H1 (cell line): ENCODE measurements around the gene DISP3. TPM values are rescaled to one million over a fixed set of nuclear protein-coding genes. Genes with fewer than 3 reads are reported as not detected.

ENCODE experiments used
- CTCF ChIA-PET: fragments of 300-600 bp; sonication (Branson Sonifier 250); formaldehyde crosslinking; loops from one replicate; lab custom pipeline; 2021; ENCODE audit not compliant: partially characterized antibody; lab: Charles Lee
- POLR2A ChIA-PET: fragments of 300-600 bp; sonication (Branson Sonifier 250); formaldehyde crosslinking; loops from one replicate; lab custom pipeline; 2021; ENCODE audit warnings: inconsistent platforms; ENCODE audit not compliant: partially characterized antibody; lab: Charles Lee
- DNase-seq, 2 experiments: peaks; one replicate each; pipeline versions ENCODE4 v3.0.0 to v3.0.0-alpha.2; 2010 to 2022; ENCODE audit warnings: low spot score in 2 of 2, low read depth in 1 of 2, mixed read lengths in 1 of 2
- FAIRE-seq: peaks from 2 replicates; lab custom pipeline; 2011; peaks lifted over from hg19 to GRCh38; lab: Jason Lieb, UNC
- H2AFZ ChIP-seq: 2 replicates; pipeline ENCODE4 v1.8.1; 2012; ENCODE audit warnings: low read length, inconsistent platforms
- H2AK5ac ChIP-seq: 2 replicates; pipeline ENCODE4 v1.6.1; 2013; ENCODE audit warnings: low read depth, low read length
- H2BK120ac ChIP-seq: replicated peaks from 2 replicates; pipeline ENCODE3; 2013; ENCODE audit warnings: low read depth, low read length, inconsistent platforms
- H2BK12ac ChIP-seq: 2 replicates; pipeline ENCODE4 v1.6.1; 2013; ENCODE audit warnings: low read depth, low read length
- H2BK15ac ChIP-seq: 2 replicates; pipeline ENCODE4 v1.6.1; 2013; ENCODE audit warnings: low read length
- H2BK20ac ChIP-seq: 2 replicates; pipeline ENCODE4 v1.6.1; 2013; ENCODE audit warnings: low read length
- H2BK5ac ChIP-seq: 2 replicates; pipeline ENCODE4 v1.6.1; 2013; ENCODE audit warnings: low read depth, low read length
- H3K14ac ChIP-seq: 2 replicates; pipeline ENCODE4 v1.6.1; 2013; ENCODE audit warnings: inconsistent platforms; ENCODE audit not compliant: insufficient read length
- H3K18ac ChIP-seq: 2 replicates; pipeline ENCODE4 v1.6.1; 2013; ENCODE audit warnings: low read length; ENCODE audit errors: extremely low read depth
- H3K23ac ChIP-seq: 2 replicates; pipeline ENCODE4 v1.6.1; 2013; ENCODE audit warnings: inconsistent platforms; ENCODE audit not compliant: insufficient read length
- H3K23me2 ChIP-seq: 2 replicates; pipeline ENCODE4 v1.6.1; 2013; ENCODE audit warnings: low read depth, low read length
- H3K27ac ChIP-seq: 2 replicates; pipeline ENCODE4 v1.6.1; 2011; ENCODE audit warnings: low read depth, low read length, inconsistent platforms
- H3K27me3 ChIP-seq, 4 experiments: replicated peaks in 1 of 4; 1 replicate in 1 of 4; 2 replicates in 3 of 4; pipeline versions ENCODE4 v1.6.1 to v1.8.1; 2011 to 2013; ENCODE audit warnings: low read length in 3 of 4, mild to moderate bottlenecking in 3 of 4, inconsistent platforms in 2 of 4, mixed read lengths in 2 of 4, moderate library complexity in 1 of 4; ENCODE audit not compliant: control insufficient read depth in 3 of 4, insufficient read depth in 3 of 4; ENCODE audit errors: extremely low read depth in 1 of 4
- H3K36me3 ChIP-seq, 4 experiments: 2 replicates each; pipeline versions ENCODE4 v1.6.1 to v1.8.1; 2011 to 2013; ENCODE audit warnings: mild to moderate bottlenecking in 4 of 4, low read length in 3 of 4, moderate library complexity in 2 of 4, control low read depth in 1 of 4, inconsistent platforms in 1 of 4; ENCODE audit not compliant: insufficient read depth in 4 of 4, control insufficient read depth in 2 of 4
- H3K4ac ChIP-seq: replicated peaks from 2 replicates; pipeline ENCODE3; 2013; ENCODE audit warnings: low read length, low read depth, mixed read lengths, inconsistent platforms; ENCODE audit not compliant: insufficient read length
- H3K4me1 ChIP-seq, 4 experiments: replicated peaks in 1 of 4; 1 replicate in 1 of 4; 2 replicates in 3 of 4; pipeline versions ENCODE4 v1.6.1 to v1.8.1; 2011 to 2013; ENCODE audit warnings: low read length in 3 of 4, inconsistent platforms in 2 of 4, mixed read lengths in 1 of 4; ENCODE audit not compliant: insufficient read depth in 4 of 4, control insufficient read depth in 3 of 4
- H3K4me2 ChIP-seq, 2 experiments: 2 replicates each; pipeline versions ENCODE4 v1.6.1 to v1.8.1; 2011 to 2013; ENCODE audit warnings: low read depth in 2 of 2, low read length in 2 of 2, control low read depth in 1 of 2, inconsistent platforms in 1 of 2, mild to moderate bottlenecking in 1 of 2; ENCODE audit not compliant: insufficient read depth in 1 of 2
- H3K4me3 ChIP-seq, 4 experiments: fragments of 200-600, 300-600 bp in 1 of 4; sonication (generic), shearing (Covaris generic), sonication (Bioruptor Twin) in 1 of 4; 2 replicates each; pipeline versions ENCODE4 v1.5.1 to v1.8.1; 2011 to 2016; ENCODE audit warnings: low read length in 4 of 4, low read depth in 3 of 4, control low read depth in 2 of 4, inconsistent platforms in 2 of 4, mild to moderate bottlenecking in 2 of 4, mixed read lengths in 1 of 4, moderate library complexity in 1 of 4; ENCODE audit not compliant: insufficient read depth in 2 of 4; ENCODE audit errors: extremely low read depth in 1 of 4
- H3K56ac ChIP-seq: replicated peaks from 2 replicates; pipeline ENCODE3; 2013; ENCODE audit warnings: low read depth, mild to moderate bottlenecking, mixed read lengths, low read length, inconsistent platforms; ENCODE audit not compliant: insufficient read length
- H3K79me1 ChIP-seq: 2 replicates; pipeline ENCODE4 v1.6.1; 2013; ENCODE audit warnings: low read depth, low read length, control low read depth
- H3K79me2 ChIP-seq, 2 experiments: 2 replicates each; pipeline versions ENCODE4 v1.6.1 to v1.8.1; 2012 to 2013; ENCODE audit warnings: low read length in 2 of 2, mild to moderate bottlenecking in 2 of 2, inconsistent platforms in 1 of 2; ENCODE audit not compliant: insufficient read depth in 2 of 2, control insufficient read depth in 1 of 2
- H3K9ac ChIP-seq, 4 experiments: replicated peaks in 1 of 4; 1 replicate in 1 of 4; 2 replicates in 3 of 4; pipeline versions ENCODE4 v1.6.1 to v1.8.1; 2011 to 2013; ENCODE audit warnings: low read depth in 3 of 4, low read length in 3 of 4, control low read depth in 2 of 4, mild to moderate bottlenecking in 2 of 4, moderate library complexity in 2 of 4, inconsistent platforms in 1 of 4; ENCODE audit errors: extremely low read depth in 1 of 4
- H3K9me3 ChIP-seq, 2 experiments: 2 replicates each; pipeline versions ENCODE4 v1.6.1 to v1.8.1; 2012 to 2013; ENCODE audit warnings: mild to moderate bottlenecking in 2 of 2, moderate library complexity in 2 of 2, control low read depth in 1 of 2, inconsistent platforms in 1 of 2, low read depth in 1 of 2, low read length in 1 of 2, mixed read lengths in 1 of 2; ENCODE audit not compliant: insufficient read depth in 2 of 2
- H4K20me1 ChIP-seq, 2 experiments: replicated peaks in 1 of 2; 2 replicates each; pipeline versions ENCODE3 to v1.8.1; 2011 to 2013; ENCODE audit warnings: inconsistent platforms in 2 of 2, low read length in 2 of 2, mild to moderate bottlenecking in 1 of 2; ENCODE audit not compliant: insufficient read depth in 2 of 2, control insufficient read depth in 1 of 2
- H4K5ac ChIP-seq: 2 replicates; pipeline ENCODE4 v1.6.1; 2013; ENCODE audit warnings: low read length, low read depth, mixed read lengths, inconsistent platforms; ENCODE audit not compliant: insufficient read length
- H4K8ac ChIP-seq: 2 replicates; pipeline ENCODE4 v1.8.0; 2013; ENCODE audit warnings: mild to moderate bottlenecking, moderate library complexity, low read length, inconsistent platforms; ENCODE audit not compliant: insufficient read depth; ENCODE audit errors: extremely low read depth
- H4K91ac ChIP-seq: replicated peaks from 2 replicates; pipeline ENCODE3; 2013; ENCODE audit warnings: low read length, mixed read lengths, inconsistent platforms; ENCODE audit not compliant: insufficient read length
- CEBPB ChIP-seq: IDR thresholded peaks from 2 replicates; pipeline ENCODE4 v1.6.1; 2012; ENCODE audit warnings: low read depth, low read length
- RFX5 ChIP-seq: IDR thresholded peaks from 2 replicates; pipeline ENCODE4 v1.6.1; 2011; ENCODE audit warnings: low read depth, low read length, improper control_type of control experiment, borderline replicate concordance
- SUZ12 ChIP-seq: fragments of 200-600 bp; sonication (generic); IDR thresholded peaks from 2 replicates; pipeline ENCODE4 v1.6.1; 2012; ENCODE audit warnings: mild to moderate bottlenecking, inconsistent platforms, low read length, moderate library complexity, mixed read lengths
- WGBS, 2 experiments: shearing (Covaris generic) in 1 of 2; methylation state at CpG; one replicate each; pipeline versions ENCODE4 v1.1.6 to v1.1.7; 2013 to 2015; ENCODE audit warnings: low lambda C conversion rate in 2 of 2, mixed read lengths in 2 of 2, inconsistent platforms in 1 of 2, low coverage in 1 of 2, missing lambda C conversion rate in 1 of 2; ENCODE audit not compliant: insufficient replicate concordance in 2 of 2, insufficient coverage in 1 of 2, insufficient read length in 1 of 2; ENCODE audit errors: extremely low coverage in 1 of 2, missing lambda C conversion rate in 1 of 2; 5-methylcytosine and 5-hydroxymethylcytosine counted together
- polyA plus RNA-seq, 7 experiments: library from polyadenylated mRNA; depleted of rRNA in 3 of 7; stranded (reverse) in 5 of 7; unstranded in 2 of 7; fragments of >200 nt in 5 of 7; fragments of 200-250 nt in 2 of 7; gene quantifications; 1 replicate in 5 of 7; 2 replicates in 1 of 7; 4 replicates in 1 of 7; pipeline versions ENCODE4 v1.2.1 to v1.2.3, GENCODE V29; 2011 to 2013; ENCODE audit warnings: missing spikeins in 2 of 7, mixed read lengths in 2 of 7
- total RNA-seq: library from RNA; stranded (reverse); fragmentation: NEBNext Ultra II Directional; extraction: Animal tissue kit (Norgen Biotek cat#: 25700); gene quantifications from 2 replicates; pipeline ENCODE4 v1.2.1, GENCODE V29; 2021
- TF ChIP-seq, protein P1 (sequence below): IDR thresholded peaks from 2 replicates; pipeline ENCODE4 v1.6.1; 2012; ENCODE audit warnings: low read length, inconsistent platforms
- TF ChIP-seq, protein P2 (sequence below): IDR thresholded peaks from 2 replicates; pipeline ENCODE4 v1.6.1; 2011; ENCODE audit warnings: low read length, improper control_type of control experiment
- TF ChIP-seq, protein P3 (sequence below): IDR thresholded peaks from 2 replicates; pipeline ENCODE4 v1.6.1; 2012; ENCODE audit warnings: inconsistent platforms

The DISP3 gene
- total and polyA plus RNA-seq, 2 of the 8 experiments (the other 6 are each of a cell fraction or from before 2014, with no cell fraction given): 3.4 to 4.6 TPM

DNA sequence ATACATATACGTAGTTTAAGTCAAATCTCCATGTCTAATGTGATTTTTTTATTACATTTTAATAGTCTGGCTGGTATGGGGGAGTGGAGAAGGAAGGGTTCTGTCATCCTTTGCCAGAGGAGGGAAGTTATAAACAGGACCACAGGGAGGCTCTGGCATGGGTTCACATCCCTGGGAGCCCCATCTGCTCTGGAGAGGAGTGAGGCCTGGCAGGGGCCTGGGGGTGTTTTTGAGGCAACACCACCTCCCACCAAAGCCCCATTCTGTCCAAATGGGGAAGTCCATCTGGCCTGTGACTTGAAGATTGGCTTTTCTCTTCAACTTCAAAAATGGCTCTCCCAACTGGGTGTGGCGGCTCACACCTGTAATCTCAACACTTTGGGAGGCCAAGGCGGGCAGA, 15.8 kb downstream of the DISP3 start:
- H2BK120ac ChIP-seq: no peak overlapping the region
- no peaks in the 10 kb centered on the region for H3K36me3 ChIP-seq
- TF ChIP-seq RFX5 (no peak), SUZ12 (no peak), CEBPB (no peak)
- TF ChIP-seq, protein P1, sequence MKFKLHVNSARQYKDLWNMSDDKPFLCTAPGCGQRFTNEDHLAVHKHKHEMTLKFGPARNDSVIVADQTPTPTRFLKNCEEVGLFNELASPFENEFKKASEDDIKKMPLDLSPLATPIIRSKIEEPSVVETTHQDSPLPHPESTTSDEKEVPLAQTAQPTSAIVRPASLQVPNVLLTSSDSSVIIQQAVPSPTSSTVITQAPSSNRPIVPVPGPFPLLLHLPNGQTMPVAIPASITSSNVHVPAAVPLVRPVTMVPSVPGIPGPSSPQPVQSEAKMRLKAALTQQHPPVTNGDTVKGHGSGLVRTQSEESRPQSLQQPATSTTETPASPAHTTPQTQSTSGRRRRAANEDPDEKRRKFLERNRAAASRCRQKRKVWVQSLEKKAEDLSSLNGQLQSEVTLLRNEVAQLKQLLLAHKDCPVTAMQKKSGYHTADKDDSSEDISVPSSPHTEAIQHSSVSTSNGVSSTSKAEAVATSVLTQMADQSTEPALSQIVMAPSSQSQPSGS: no peak
- TF ChIP-seq, protein P2, sequence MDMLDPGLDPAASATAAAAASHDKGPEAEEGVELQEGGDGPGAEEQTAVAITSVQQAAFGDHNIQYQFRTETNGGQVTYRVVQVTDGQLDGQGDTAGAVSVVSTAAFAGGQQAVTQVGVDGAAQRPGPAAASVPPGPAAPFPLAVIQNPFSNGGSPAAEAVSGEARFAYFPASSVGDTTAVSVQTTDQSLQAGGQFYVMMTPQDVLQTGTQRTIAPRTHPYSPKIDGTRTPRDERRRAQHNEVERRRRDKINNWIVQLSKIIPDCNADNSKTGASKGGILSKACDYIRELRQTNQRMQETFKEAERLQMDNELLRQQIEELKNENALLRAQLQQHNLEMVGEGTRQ: no peak
- TF ChIP-seq, protein P3, sequence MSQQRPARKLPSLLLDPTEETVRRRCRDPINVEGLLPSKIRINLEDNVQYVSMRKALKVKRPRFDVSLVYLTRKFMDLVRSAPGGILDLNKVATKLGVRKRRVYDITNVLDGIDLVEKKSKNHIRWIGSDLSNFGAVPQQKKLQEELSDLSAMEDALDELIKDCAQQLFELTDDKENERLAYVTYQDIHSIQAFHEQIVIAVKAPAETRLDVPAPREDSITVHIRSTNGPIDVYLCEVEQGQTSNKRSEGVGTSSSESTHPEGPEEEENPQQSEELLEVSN: no peak
- TF ChIP-seq, all 59 proteins: peak for 0
- no peak overlapping the region for H3K23ac ChIP-seq
- WGBS, 2 experiments: 98% methylated on average over 3 of the region's 3 CpGs; no CpG with 5 or more reads in 1 of the 2 experiments
- no peak overlapping the region for H3K14ac ChIP-seq
- no peak overlapping the region for H3K4me3 ChIP-seq
- H3K79me1 ChIP-seq: no peaks in the 10 kb centered on the region
- H3K79me2 ChIP-seq: no peaks in the 10 kb centered on the region
- 0 out of 4 replicates have a peak, but pooled peaks cover 0 to 5% of the 10 kb centered on the region in 2 experiments for H3K9me3 ChIP-seq
- H2BK20ac ChIP-seq: no peak overlapping the region
- no peak overlapping the region for H2BK15ac ChIP-seq
- no peak overlapping the region for H2BK5ac ChIP-seq
- H4K8ac ChIP-seq: no peak overlapping the region
- ChIA-PET CTCF (interaction anchor here (0.7 to 6.2 kb wide), 3 partner anchors 8 to 151 kb away, joined by 3 to 42 read pairs (median 30); partner anchors contain the start of gene DISP3), POLR2A (no interaction called here)
- H3K4me1 ChIP-seq: peaks cover 8 to 19% (median 13%) of the 10 kb centered on the region in 4 experiments
- no peak overlapping the region for H2AK5ac ChIP-seq
- no peak overlapping the region for H4K5ac ChIP-seq
- H3K27ac ChIP-seq: no peak overlapping the region
- H3K4me2 ChIP-seq: no peak overlapping the region
- no peak overlapping the region for H3K56ac ChIP-seq
- no peak overlapping the region for H3K9ac ChIP-seq
- no peak for DNase-seq
- no peak overlapping the region for H3K18ac ChIP-seq
- no peaks in the 10 kb centered on the region for H3K27me3 ChIP-seq
- no peak overlapping the region for H2BK12ac ChIP-seq
- no peaks in the 10 kb centered on the region for H3K23me2 ChIP-seq
- no peak overlapping the region for H4K91ac ChIP-seq
- no peaks in the 10 kb centered on the region for H4K20me1 ChIP-seq
- no peak for FAIRE-seq
- H3K4ac ChIP-seq: no peak overlapping the region
- no peak overlapping the region for H2AFZ ChIP-seq
